HG03139 (cell line): Measurements from ENCODE around the gene EIF2B2.

ENCODE experiments used
- ATAC-seq: cut with Tn5 transposase; IDR thresholded peaks from one replicate; pipeline ENCODE4 v1.9.1; 2021; ENCODE audit not compliant: unreplicated experiment

The EIF2B2 gene

DNA sequence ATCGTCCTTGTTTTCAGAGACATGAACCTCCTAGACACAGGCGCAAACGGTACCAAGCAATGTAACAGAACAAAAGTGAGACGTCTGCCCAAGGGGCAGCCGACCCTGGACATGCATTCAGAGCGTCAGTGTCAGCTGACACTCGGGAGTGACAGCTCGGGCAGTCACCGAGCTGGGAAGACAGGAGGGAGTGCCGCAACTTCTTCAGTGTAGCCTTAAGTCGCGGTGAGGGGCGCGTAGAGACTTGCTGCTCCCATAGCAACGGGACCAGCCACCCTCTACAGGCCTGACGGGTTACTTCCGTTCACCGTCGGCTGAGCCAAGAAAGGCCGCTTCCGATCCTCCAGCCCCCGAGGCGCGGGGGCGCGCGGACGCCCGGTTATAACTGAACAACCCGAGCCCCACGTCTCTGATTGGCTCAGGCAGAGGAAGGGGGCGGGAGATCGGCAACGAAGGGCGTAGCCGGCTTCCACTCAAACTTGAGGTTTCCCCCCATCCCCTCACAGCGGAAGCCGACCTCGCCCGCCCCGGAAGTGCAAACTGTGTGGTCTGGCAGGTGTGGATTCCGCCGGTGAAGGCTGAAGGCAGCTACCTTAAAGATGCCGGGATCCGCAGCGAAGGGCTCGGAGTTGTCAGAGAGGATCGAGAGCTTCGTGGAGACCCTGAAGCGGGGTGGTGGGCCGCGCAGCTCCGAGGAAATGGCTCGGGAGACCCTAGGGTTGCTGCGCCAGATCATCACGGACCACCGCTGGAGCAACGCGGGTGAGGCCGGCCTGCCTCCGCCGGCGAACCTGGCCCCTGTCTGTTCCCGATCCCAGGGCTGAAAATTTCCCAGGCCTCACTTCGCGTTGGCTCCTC is at the start of gene EIF2B2:
Gene EIF2B2, plus strand, starts transcription at position 530 of the 858 bp plus-strand sequence. Its CDS starts 70 bp downstream, at position 600.
- ATAC-seq, result peak; percentile 96

- ATAC-seq, result no peak
Observed at GRCh38 chr14:74953686-74954085, 49.0 kb upstream of the EIF2B2 start.

GRCh38 chr14:74954232-74954946 is 48.3 kb upstream of the EIF2B2 start:
- ATAC-seq, result no peak

DNA sequence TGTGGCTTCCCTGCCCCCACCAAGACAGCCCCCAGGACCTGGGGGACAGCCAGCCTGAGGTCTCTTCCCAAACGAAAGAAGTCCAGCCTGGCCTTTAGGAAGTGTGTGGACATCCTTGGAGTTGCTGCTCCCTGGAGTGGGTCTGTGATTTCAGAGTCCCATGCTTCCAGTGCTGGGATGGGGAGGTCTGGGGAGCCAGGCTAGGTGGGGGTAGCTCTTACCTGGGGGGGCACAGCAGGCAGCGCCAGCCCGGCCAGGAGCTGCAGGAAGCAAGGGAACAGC is 47.8 kb upstream of the EIF2B2 start:
- no peak for ATAC-seq

DNA sequence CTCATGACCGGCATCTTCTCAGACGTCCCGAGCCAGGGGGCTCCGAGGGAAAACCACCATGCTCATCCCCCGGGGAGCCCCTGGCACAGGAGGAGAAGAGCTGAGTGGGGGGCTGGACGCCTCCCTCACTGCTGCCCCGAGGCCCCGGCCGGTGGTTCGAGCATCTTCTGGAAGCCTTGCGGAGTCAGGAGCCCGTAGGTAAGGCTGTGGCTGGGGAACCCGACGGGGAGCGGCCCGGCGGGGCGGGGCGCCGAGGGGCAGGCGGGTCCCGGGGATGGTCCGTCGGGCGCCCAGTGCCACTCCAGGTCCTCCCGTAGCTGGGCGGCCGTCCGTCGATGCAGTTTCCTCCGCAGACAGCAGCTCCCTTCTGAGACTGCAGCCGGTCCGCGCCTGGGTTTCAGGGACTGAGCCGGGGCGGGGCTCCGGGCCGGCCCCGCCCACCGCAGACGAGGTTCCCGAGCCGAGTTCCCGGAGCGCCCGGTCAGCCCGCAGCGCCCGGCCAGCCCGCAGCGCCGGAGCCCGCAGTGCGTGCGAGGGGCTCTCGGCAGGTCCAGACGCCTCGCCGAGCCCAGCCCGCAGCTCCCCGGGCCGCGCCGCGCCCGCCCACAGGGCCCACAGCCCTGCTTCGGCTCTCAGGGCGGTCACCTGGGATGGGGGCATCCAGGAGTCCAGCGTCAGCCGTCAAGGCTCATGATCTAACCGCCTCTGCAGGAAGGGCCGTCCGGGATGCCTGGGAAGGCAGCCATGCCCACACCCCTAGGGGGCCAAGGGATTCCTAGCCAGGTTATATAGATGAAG is 47.3 kb upstream of the EIF2B2 start, which contains the start of gene PGF:
Gene PGF, minus strand, starts transcription at position 369 of the 798 bp plus-strand sequence. Its CDS starts 355 bp downstream, at position 14.
- no peak for ATAC-seq

GRCh38 chr14:74956027-74956279 is 46.8 kb upstream of the EIF2B2 start:
- no peak for ATAC-seq

DNA sequence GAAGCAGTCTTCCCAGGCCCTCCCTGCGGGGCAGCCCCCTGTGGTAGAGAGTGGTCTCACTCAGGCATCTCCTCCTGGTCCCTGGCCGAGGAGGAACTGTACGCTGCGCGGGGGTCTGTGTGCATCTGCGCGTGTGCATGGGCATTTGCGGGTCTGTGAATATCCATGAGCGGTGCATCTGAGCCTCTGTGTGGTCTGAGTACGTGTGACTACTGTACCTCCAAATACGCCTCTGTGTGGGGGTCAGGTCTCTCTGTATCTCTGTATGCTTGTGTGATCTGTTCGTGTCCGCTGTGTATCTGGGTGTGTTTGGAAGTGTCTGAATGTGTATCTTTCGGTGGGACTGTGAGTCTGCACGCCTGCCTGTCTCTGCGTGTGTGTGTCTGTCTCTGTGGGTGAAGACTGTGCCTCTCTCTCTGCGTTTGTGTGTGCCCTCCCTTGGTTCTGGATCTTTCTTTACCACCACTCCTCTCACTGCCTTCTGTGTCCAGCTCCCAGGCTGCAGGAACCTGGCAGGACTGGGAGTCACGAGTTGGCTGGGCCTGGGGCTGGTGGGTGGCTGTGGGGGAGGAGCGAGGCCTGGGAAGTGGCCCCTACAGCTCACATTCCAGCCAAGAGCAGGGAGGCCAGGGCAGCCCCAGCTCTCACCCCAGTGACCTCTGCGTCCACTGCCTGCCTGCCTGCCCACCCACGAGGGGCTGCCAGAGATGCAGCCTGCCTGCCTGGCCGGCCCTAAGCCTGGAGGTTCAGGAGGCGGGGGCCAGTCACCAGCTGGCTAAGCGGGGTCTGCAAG is 46.2 kb upstream of the EIF2B2 start:
- ATAC-seq, result no peak

- no peak for ATAC-seq
Observed at GRCh38 chr14:74959596-74960180, 43.0 kb upstream of the EIF2B2 start.

- no peak for ATAC-seq
Observed at GRCh38 chr14:74960736-74961135, 42.0 kb upstream of the EIF2B2 start.

GRCh38 chr14:74961238-74961911 is 41.3 kb upstream of the EIF2B2 start:
- ATAC-seq, result no peak

GRCh38 chr14:74962046-74962445 is 40.7 kb upstream of the EIF2B2 start:
- no peak for ATAC-seq

DNA sequence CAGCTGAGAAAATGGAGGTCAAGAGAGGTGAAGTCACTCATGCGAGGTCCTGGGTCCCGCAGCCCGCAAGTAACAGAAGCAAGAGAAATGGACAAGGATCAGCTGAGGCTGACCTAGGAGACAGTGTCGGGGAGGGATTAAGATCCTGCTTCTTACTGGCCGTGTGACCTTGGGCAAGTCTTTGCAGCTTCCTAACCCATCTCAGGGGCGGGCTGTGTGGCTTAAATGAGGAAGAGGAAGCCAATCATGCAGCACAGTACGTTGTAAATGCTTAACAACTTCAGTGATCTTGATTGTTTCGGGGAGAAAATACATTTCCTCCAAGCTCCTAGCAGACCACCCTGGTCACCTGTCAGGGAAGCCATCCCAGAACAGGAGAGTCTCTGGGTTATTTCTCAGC is 40.2 kb upstream of the EIF2B2 start:
- no peak for ATAC-seq

GRCh38 chr14:74963178-74963704 is 39.5 kb upstream of the EIF2B2 start:
- ATAC-seq, result no peak

DNA sequence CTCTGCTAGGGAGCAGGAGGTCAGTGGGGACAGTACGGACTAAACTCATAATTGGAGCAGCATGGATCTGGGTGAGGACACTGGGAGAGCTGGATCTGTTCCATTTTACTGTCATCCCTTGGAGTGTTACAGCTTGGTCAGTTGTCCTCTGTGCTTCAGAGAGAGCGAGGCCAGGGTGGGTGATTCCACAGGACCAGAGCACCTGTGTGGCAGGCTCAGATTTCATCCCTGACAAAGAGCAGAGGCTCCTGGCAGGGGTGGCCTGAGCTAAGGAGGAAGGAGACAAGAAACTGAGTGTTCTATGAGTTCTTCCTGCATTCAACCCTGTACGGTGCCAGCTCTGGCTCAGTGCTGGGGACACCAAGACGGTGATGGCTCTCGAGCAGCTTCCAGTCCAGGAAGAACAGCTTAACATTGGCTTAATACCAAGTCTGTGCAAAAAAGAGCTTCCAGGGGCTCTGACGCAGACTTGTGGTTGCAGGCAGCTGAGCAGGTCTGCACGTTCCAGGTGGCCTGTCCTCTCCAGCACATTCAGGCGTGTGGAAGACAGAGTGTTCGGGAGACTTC is 38.9 kb upstream of the EIF2B2 start:
- ATAC-seq, result no peak

DNA sequence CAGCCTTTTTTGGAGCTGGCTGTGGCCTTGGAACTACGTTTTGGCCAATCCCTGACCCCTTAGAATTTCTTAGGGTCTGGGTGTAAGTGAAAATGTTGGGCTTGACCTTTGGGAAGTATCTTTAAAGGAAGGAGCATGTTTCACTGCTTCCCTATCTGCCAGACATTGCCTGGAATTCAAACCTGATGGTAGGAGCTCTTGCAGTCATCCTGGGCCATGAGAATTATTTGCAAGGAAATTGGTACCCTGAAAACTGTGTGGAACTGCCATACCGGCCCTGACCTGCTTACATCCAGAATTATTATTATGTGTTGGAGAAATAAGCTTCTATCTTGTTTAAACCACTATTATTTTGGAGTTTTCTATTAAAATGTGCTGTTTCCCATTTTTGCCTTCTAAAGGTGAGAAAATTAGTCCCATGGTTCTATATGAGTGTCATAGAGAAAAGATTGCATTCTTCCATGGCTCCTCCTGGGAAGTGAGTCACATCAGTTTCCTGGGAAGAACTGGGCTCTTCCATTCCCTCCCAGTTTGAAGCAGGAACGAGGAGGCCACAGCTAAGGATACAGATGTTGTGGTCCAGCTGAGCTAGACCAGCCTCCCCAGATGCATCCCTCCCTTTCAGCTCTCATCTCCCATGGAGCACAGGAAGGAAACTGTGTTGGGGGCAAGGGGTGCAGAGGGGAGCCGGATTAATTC is 37.8 kb upstream of the EIF2B2 start:
- ATAC-seq, result no peak

GRCh38 chr14:74965486-74966153 is 37.1 kb upstream of the EIF2B2 start:
- no peak for ATAC-seq

DNA sequence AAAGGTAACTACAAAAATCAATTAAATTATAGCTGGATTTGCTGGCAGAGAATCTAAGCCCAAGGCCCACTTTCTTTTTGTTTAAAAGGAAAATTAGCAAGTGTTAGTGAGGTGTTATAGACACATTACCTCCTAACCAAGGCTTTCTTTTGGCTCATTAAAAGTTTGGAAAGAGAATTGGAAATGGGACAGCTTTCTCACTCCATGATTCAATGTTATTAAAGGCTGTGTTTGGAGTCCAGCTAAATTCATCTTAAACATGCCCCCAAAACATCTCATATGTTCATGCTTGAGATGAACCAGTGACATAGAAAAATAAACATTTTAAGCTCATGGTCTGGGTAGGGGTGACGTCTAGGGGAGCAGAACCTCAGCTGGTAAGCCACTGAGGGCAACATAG is 33.9 kb upstream of the EIF2B2 start:
- ATAC-seq, result no peak

DNA sequence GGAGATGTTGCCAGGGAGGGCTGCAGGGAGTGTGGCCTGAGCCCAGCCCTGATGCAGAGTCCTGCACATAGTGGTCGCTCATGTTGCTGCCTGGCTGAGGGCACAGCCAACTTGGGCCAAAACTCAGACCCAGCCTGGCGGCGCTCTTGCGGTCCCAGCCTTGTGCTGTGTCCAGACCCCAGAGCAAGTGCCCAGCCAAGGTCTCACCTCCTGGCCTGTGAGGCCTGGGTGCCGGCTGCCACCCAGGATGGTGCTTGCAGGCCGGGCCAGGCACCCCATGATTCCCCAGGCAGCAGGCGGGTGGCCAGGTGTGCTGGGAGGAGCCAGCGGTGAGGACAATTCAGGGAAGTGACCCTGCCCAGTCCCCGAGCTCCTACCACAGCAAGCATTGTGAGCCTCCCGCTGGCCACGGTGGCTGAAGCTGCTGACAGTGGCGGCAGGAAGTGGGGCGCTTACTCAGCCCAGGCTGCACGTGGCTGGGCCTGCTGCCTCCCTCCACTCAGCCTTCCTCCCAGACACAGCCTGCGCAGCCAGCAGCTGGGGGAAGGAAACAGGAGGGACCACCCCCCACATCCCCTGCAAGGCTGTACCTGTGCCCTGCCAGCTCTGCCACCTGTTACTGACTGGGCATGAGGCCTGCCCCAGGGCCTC is 29.6 kb upstream of the EIF2B2 start:
- ATAC-seq, result no peak
